Subcutaneous abdominal adipose tissue (tissue), 5 donors: ENCODE data around the gene PRSS27.
"Not testable (repeated sequence)": the region's sequence is repeated elsewhere in the genome, so short reads cannot be mapped to it uniquely, and the experiment has no call there.

Experiments used
- H3K27ac ChIP-seq: one replicate; pipeline ENCODE4 v1.7.0; 2013; ENCODE audit warnings: low read depth, mild to moderate bottlenecking, inconsistent platforms, low read length, moderate library complexity
- H3K27me3 ChIP-seq, 5 donors: one replicate each; pipeline ENCODE4 v1.7.0; 2013; ENCODE audit warnings: low read length in 5 of 5, inconsistent platforms in 1 of 5; ENCODE audit not compliant: control insufficient read depth in 5 of 5, insufficient read depth in 4 of 5
- H3K36me3 ChIP-seq, 5 donors: one replicate each; pipeline ENCODE4 v1.7.0; 2013; ENCODE audit warnings: low read length in 5 of 5; ENCODE audit not compliant: control insufficient read depth in 5 of 5, insufficient read depth in 5 of 5
- H3K4me1 ChIP-seq, 5 donors: one replicate each; pipeline ENCODE4 v1.7.0; 2013; ENCODE audit warnings: low read length in 5 of 5, mild to moderate bottlenecking in 3 of 5, moderate library complexity in 1 of 5; ENCODE audit not compliant: control insufficient read depth in 5 of 5, insufficient read depth in 5 of 5
- H3K4me3 ChIP-seq, 5 donors: one replicate each; pipeline ENCODE4 v1.7.0; 2013; ENCODE audit warnings: low read length in 5 of 5, low read depth in 1 of 5
- H3K9ac ChIP-seq, 5 donors: one replicate each; pipeline ENCODE4 v1.7.0; 2013; ENCODE audit warnings: low read length in 5 of 5, mild to moderate bottlenecking in 4 of 5, moderate library complexity in 3 of 5
- H3K9me3 ChIP-seq, 5 donors: one replicate each; pipeline ENCODE4 v1.7.0; 2013; ENCODE audit warnings: low read length in 5 of 5; ENCODE audit not compliant: control insufficient read depth in 5 of 5
- donor health status: healthy.
- donor health status: healthy.
- donor health status: healthy.
- donor health status: healthy.
- donor health status: healthy.

Gene PRSS27

GRCh38 chr16:2728034-2728433, 8.0 kb upstream of the PRSS27 start:
- H3K9ac ChIP-seq, result no peak overlapping the region
- H3K4me3 ChIP-seq, result no peak overlapping the region
- H3K4me1 ChIP-seq, result no peaks in the 10 kb centered on the region
- H3K36me3 ChIP-seq, result no peaks in the 10 kb centered on the region
- H3K27ac ChIP-seq, result no peak overlapping the region
- no peaks in the 10 kb centered on the region for H3K9me3 ChIP-seq
- peaks cover 0 to 7% (median 4%) of the 10 kb centered on the region in 5 donors for H3K27me3 ChIP-seq

GRCh38 chr16:2726923-2727322, 6.9 kb upstream of the PRSS27 start:
- Histone ChIP-seq H3K4me1 (no peaks in the 10 kb centered on the region), H3K9me3 (no peaks in the 10 kb centered on the region), H3K36me3 (no peaks in the 10 kb centered on the region), H3K27ac (no peak overlapping the region), H3K9ac (no peak overlapping the region), H3K27me3 (peaks cover 0 to 7% (median 4%) of the 10 kb centered on the region in 5 donors), H3K4me3 (no peak overlapping the region)

- Histone ChIP-seq H3K9ac (no peak overlapping the region), H3K9me3 (no peaks in the 10 kb centered on the region)
Observed at GRCh38 chr16:2724816-2725348, 4.9 kb upstream of the PRSS27 start.

GRCh38 chr16:2724088-2724676, 4.2 kb upstream of the PRSS27 start:
- Histone ChIP-seq H3K9me3 (no peaks in the 10 kb centered on the region), H3K4me3 (no peak overlapping the region), H3K27me3 (peaks cover 0 to 7% (median 4%) of the 10 kb centered on the region in 5 donors), H3K36me3 (no peaks in the 10 kb centered on the region), H3K9ac (no peak overlapping the region), H3K27ac (no peak overlapping the region), H3K4me1 (peaks cover 0 to 11% (median 3%) of the 10 kb centered on the region in 5 donors)

More at GRCh38 chr16:2724816-2725348, 4.9 kb upstream of the PRSS27 start:
- H3K36me3 ChIP-seq, result no peaks in the 10 kb centered on the region
- H3K27ac ChIP-seq, result no peak overlapping the region
- no peak overlapping the region for H3K4me3 ChIP-seq
- H3K4me1 ChIP-seq, result peaks cover 0 to 5% (median 3%) of the 10 kb centered on the region in 5 donors
- peaks cover 0 to 7% (median 4%) of the 10 kb centered on the region in 5 donors for H3K27me3 ChIP-seq

- not testable (repeated sequence) for H3K27me3 ChIP-seq, H3K9me3 ChIP-seq, H3K27ac ChIP-seq, H3K36me3 ChIP-seq
- peak overlapping the region in 2 of 5 donors; percentile 39 to 64 for H3K9ac ChIP-seq
- H3K4me3 ChIP-seq, result peak overlapping the region; percentile 3 to 64 (median 51)
- peaks cover 0 to 11% (median 3%) of the 10 kb centered on the region in 5 donors for H3K4me1 ChIP-seq
Observed at GRCh38 chr16:2721634-2722173, 1.7 kb upstream of the PRSS27 start.

- peak overlapping the region; percentile 43 to 64 (median 51) for H3K4me3 ChIP-seq
- H3K4me1 ChIP-seq, result peaks cover 0 to 11% (median 3%) of the 10 kb centered on the region in 5 donors
- peak overlapping the region in 3 of 5 donors; percentile 20 to 64 (median 55) for H3K9ac ChIP-seq
- H3K9me3 ChIP-seq, result no peaks in the 10 kb centered on the region
- H3K27me3 ChIP-seq, result peaks cover under 1 to 9% (median 7%) of the 10 kb centered on the region in 5 donors
- H3K27ac ChIP-seq, result no peak overlapping the region
- H3K36me3 ChIP-seq, result no peaks in the 10 kb centered on the region
Observed at GRCh38 chr16:2720719-2721633, 952 bp upstream of the PRSS27 start.

DNA sequence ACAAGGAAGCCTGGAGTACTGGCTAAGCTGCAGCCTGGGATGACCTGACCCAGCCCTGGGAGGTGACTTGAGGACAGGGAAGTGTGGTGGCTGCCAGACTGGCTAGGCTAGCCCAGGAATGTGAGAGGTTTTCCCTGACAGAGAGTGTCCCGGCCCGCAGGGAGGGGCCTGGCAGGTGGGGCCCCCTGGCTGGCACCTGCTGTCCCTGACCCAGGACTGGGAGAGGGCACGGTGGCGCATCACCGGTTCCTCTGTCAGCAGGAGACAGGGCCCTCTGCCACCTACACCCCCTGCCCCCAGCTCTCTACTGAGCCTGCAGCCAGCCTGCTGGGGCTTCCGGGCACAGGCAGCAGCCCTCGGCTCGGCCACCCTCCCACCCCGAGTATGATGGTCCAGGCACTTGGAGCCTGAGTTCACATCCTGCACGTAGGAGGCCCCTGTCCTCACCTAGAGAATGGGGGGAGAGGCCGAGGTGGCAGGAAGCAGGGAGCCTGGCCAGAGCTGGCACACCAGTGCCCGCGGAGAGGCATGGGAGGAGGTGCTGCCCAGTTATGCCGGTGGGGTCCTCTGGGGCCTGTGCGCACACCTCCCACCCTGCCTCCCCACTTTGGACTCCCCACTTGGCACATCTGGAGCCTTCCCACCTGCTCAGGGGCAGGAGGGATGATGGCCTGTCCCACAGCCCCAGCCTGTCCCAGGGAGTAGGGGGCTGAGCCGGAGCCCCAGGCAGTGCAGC, 528 bp downstream of the PRSS27 start:
- Histone ChIP-seq H3K9me3 (no peaks in the 10 kb centered on the region), H3K9ac (no peak overlapping the region), H3K4me1 (peaks cover 0 to 18% (median 9%) of the 10 kb centered on the region in 5 donors), H3K27me3 (peaks cover 0 to 5% (median 3%) of the 10 kb centered on the region in 5 donors), H3K36me3 (no peaks in the 10 kb centered on the region), H3K27ac (no peak overlapping the region), H3K4me3 (no peak overlapping the region)

- Histone ChIP-seq H3K27ac (no peak overlapping the region), H3K4me3 (no peak overlapping the region), H3K27me3 (peaks cover 0 to 5% (median 3%) of the 10 kb centered on the region in 5 donors), H3K4me1 (peaks cover 0 to 18% (median 9%) of the 10 kb centered on the region in 5 donors), H3K9ac (no peak overlapping the region), H3K36me3 (no peaks in the 10 kb centered on the region), H3K9me3 (no peaks in the 10 kb centered on the region)
Observed at GRCh38 chr16:2717383-2718263, 2.4 kb downstream of the PRSS27 start.

DNA sequence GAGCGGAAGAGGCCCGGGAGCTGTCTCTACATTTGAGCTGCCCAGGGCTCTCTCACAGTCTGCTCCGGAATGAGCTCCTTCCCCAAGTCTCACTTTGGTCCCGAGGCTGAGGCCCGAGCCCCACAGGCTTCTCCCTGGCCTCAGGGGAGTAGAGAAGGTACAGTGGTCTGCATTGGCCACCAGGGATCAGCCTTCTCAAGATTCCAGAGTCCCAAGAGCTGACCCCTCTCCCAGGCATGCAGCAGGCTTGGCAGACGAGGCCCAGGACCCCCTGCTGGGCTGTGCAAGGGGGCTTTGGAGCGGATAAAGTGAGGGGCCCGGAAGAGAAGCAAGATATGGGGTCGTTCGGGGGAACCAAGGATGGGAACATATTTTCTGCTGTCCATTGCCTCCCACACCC, 3.1 kb downstream of the PRSS27 start:
- Histone ChIP-seq H3K27me3 (peaks cover 0 to 5% (median 3%) of the 10 kb centered on the region in 5 donors), H3K27ac (no peak overlapping the region), H3K4me3 (no peak overlapping the region), H3K36me3 (no peaks in the 10 kb centered on the region), H3K4me1 (peaks cover 0 to 18% (median 9%) of the 10 kb centered on the region in 5 donors), H3K9me3 (no peaks in the 10 kb centered on the region), H3K9ac (no peak overlapping the region)
